ENCODE results near the gene DNAAF3.

Gene DNAAF3

GRCh38 chr19:55153652-55154264 is 12.7 kb downstream of the DNAAF3 start:
- no peaks in the 10 kb centered on the region for H3K79me2 ChIP-seq (ENCODE audit: insufficient read depth, low read length)
- no peak overlapping the region for H3K27ac ChIP-seq (ENCODE audit: low read length)
- H3K9me3 ChIP-seq (ENCODE audit: insufficient read depth, low read length, severe bottlenecking) = no peaks in the 10 kb centered on the region
- no peaks in the 10 kb centered on the region for H4K20me1 ChIP-seq (ENCODE audit: insufficient read depth, low read length)
- no peak overlapping the region for H2AFZ ChIP-seq (ENCODE audit: low read depth, low read length)
- H3K4me2 ChIP-seq (ENCODE audit: insufficient read depth, low read length) = no peak overlapping the region
- no peak overlapping the region for H3K4me3 ChIP-seq (ENCODE audit: low read depth in 1 of 2, low read length in 2 of 2)
- no peak overlapping the region for H3K9ac ChIP-seq (ENCODE audit: low read depth, low read length)
- H3K36me3 ChIP-seq (ENCODE audit: insufficient read depth, low read length) = no peaks in the 10 kb centered on the region
- H3K27me3 ChIP-seq (ENCODE audit: insufficient read depth, low read length, poor library complexity) = no peaks in the 10 kb centered on the region
- ATAC-seq (ENCODE audit: insufficient read depth, low read depth) = peak; percentile 77
- TF ChIP-seq EZH2 (IDR thresholded peaks at IDR 0.05; ENCODE audit: borderline replicate concordance, low read depth, low read length, severe bottlenecking) (no peak), CTCF (IDR thresholded peaks at IDR 0.05; ENCODE audit: borderline replicate concordance, extremely low read depth, low read length, poor library complexity, severe bottlenecking) (no peak)
- H3K4me1 ChIP-seq (ENCODE audit: insufficient read depth, low read length) = peaks cover 12% of the 10 kb centered on the region; the same call in 1 of the 2 replicates
- peak; percentile 15 for DNase-seq

DNA sequence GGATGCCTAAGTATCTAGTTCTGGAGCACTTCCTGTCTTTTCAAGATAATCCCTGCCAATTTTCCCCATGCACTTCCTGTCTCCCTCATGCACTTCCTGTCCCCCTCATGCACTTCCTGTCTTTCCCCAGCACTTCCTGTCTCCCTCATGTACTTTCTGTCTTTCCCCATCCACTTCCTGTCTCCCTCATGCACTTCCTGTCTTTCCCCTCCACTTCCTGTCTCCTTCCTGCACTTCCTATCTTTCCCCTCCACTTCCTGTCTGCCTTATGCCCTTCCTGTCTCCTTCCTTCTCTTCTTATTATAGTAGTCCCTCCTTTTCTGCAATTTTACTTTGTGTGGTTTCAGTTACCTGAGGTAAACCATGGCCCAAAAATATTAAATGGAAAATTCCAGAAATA is 14.4 kb downstream of the DNAAF3 start:
- Histone ChIP-seq H3K27ac (ENCODE audit: low read length) (peak overlapping the region; percentile 47), H3K79me2 (ENCODE audit: insufficient read depth, low read length) (no peaks in the 10 kb centered on the region), H2AFZ (ENCODE audit: low read depth, low read length) (no peak overlapping the region), H3K9ac (ENCODE audit: low read depth, low read length) (no peak overlapping the region), H3K36me3 (ENCODE audit: insufficient read depth, low read length) (no peaks in the 10 kb centered on the region), H3K9me3 (ENCODE audit: insufficient read depth, low read length, severe bottlenecking) (no peaks in the 10 kb centered on the region), H3K27me3 (ENCODE audit: insufficient read depth, low read length, poor library complexity) (peaks cover under 1% of the 10 kb centered on the region), H3K4me3 (ENCODE audit: low read depth in 1 of 2, low read length in 2 of 2) (no peak overlapping the region), H3K4me1 (ENCODE audit: insufficient read depth, low read length) (peaks cover 12% of the 10 kb centered on the region; the same call in 1 of the 2 replicates), H4K20me1 (ENCODE audit: insufficient read depth, low read length) (no peaks in the 10 kb centered on the region), H3K4me2 (ENCODE audit: insufficient read depth, low read length) (no peak overlapping the region)
- TF ChIP-seq EZH2 (IDR thresholded peaks at IDR 0.05; ENCODE audit: borderline replicate concordance, low read depth, low read length, severe bottlenecking) (no peak), CTCF (IDR thresholded peaks at IDR 0.05; ENCODE audit: borderline replicate concordance, extremely low read depth, low read length, poor library complexity, severe bottlenecking) (no peak)
- ATAC-seq (ENCODE audit: insufficient read depth, low read depth) (peak; percentile 37; the same call in 2 of the 3 replicates), DNase-seq (peak; percentile 44)

GRCh38 chr19:55149078-55150003 is 17.1 kb downstream of the DNAAF3 start, which contains the start of gene TNNT1:
TNNT1 (minus strand) TSS chr19:55149206; CDS start chr19:55147157, 2,049 bp downstream.
- no peak for DNase-seq
- Histone ChIP-seq H2AFZ (ENCODE audit: low read depth, low read length) (no peak within 1 kb of the TSS), H3K4me3 (ENCODE audit: low read depth in 1 of 2, low read length in 2 of 2) (no peak within 1 kb of the TSS), H3K27ac (ENCODE audit: low read length) (no peak within 1 kb of the TSS), H3K79me2 (ENCODE audit: insufficient read depth, low read length) (no peaks in the 10 kb centered on the region), H3K27me3 (ENCODE audit: insufficient read depth, low read length, poor library complexity) (peaks cover 13% of the 10 kb centered on the region), H3K4me2 (ENCODE audit: insufficient read depth, low read length) (no peak within 1 kb of the TSS), H3K9ac (ENCODE audit: low read depth, low read length) (no peak within 1 kb of the TSS), H3K36me3 (ENCODE audit: insufficient read depth, low read length) (no peaks in the 10 kb centered on the region), H3K4me1 (ENCODE audit: insufficient read depth, low read length) (peaks cover 12% of the 10 kb centered on the region; the same call in 1 of the 2 replicates), H4K20me1 (ENCODE audit: insufficient read depth, low read length) (no peaks in the 10 kb centered on the region), H3K9me3 (ENCODE audit: insufficient read depth, low read length, severe bottlenecking) (no peaks in the 10 kb centered on the region)
- no peak for ATAC-seq (ENCODE audit: insufficient read depth, low read depth)
- TF ChIP-seq CTCF (IDR thresholded peaks at IDR 0.05; ENCODE audit: borderline replicate concordance, extremely low read depth, low read length, poor library complexity, severe bottlenecking) = no peak
- TF ChIP-seq EZH2 (IDR thresholded peaks at IDR 0.05; ENCODE audit: borderline replicate concordance, low read depth, low read length, severe bottlenecking) = no peak
